ENCODE measurements around the gene TMED9.

TMED9 gene

GRCh38 chr5:177601577-177602457, 9.8 kb downstream of the TMED9 start:
- peaks cover 8% of the 10 kb centered on the region for H3K4me1 ChIP-seq (ENCODE audit: low read length)
- H4K20me1 ChIP-seq (ENCODE audit: insufficient read depth, low read length): no peaks in the 10 kb centered on the region
- H3F3A ChIP-seq (ENCODE audit: insufficient read depth, low read length): peaks cover 5% of the 10 kb centered on the region; the same call in 1 of the 2 replicates
- no peak for TF ChIP-seq EZH2 (optimal IDR thresholded peaks at IDR 0.05; ENCODE audit: low read depth, low read length)
- TF ChIP-seq CTCF (IDR thresholded peaks at IDR 0.05; ENCODE audit: low read length): 0 out of 2 replicates have a peak, but pooled peaks have one; percentile 4
- H3K4me2 ChIP-seq (ENCODE audit: low read depth, low read length): no peak overlapping the region
- H3K9me3 ChIP-seq (replicated peaks; ENCODE audit: insufficient read depth, low read length): no peaks in the 10 kb centered on the region
- H3K27me3 ChIP-seq (replicated peaks; ENCODE audit: insufficient read depth, low read length): no peaks in the 10 kb centered on the region
- H3K4me3 ChIP-seq (ENCODE audit: low read length): no peak overlapping the region
- no peak for DNase-seq
- H3K36me3 ChIP-seq (replicated peaks; ENCODE audit: insufficient read depth, low read length): no peaks in the 10 kb centered on the region
- H3K9me2 ChIP-seq (replicated peaks; ENCODE audit: insufficient read depth, low read length): no peaks in the 10 kb centered on the region
- H3K27ac ChIP-seq (ENCODE audit: low read length): no peak overlapping the region
- no peak overlapping the region for H2AFZ ChIP-seq (ENCODE audit: low read length)
- no peak overlapping the region for H3K9ac ChIP-seq (ENCODE audit: low read length)
- peaks cover 14% of the 10 kb centered on the region for H3K79me2 ChIP-seq (ENCODE audit: low read length)

- DNase-seq: no peak
- no peaks in the 10 kb centered on the region for H3K9me3 ChIP-seq (replicated peaks; ENCODE audit: insufficient read depth, low read length)
- no peak overlapping the region for H3K4me2 ChIP-seq (ENCODE audit: low read depth, low read length)
- peaks cover 14% of the 10 kb centered on the region for H3K79me2 ChIP-seq (ENCODE audit: low read length)
- H3K27me3 ChIP-seq (replicated peaks; ENCODE audit: insufficient read depth, low read length): no peaks in the 10 kb centered on the region
- no peak overlapping the region for H3K9ac ChIP-seq (ENCODE audit: low read length)
- TF ChIP-seq EZH2phosphoT487 (IDR thresholded peaks at IDR 0.05; ENCODE audit: low read length): no peak
- no peak for TF ChIP-seq CTCF (IDR thresholded peaks at IDR 0.05; ENCODE audit: low read length)
- TF ChIP-seq EZH2 (optimal IDR thresholded peaks at IDR 0.05; ENCODE audit: low read depth, low read length): no peak
- H3F3A ChIP-seq (ENCODE audit: insufficient read depth, low read length): peaks cover 5% of the 10 kb centered on the region; the same call in 1 of the 2 replicates
- H3K27ac ChIP-seq (ENCODE audit: low read length): no peak overlapping the region
- peaks cover 8% of the 10 kb centered on the region for H3K4me1 ChIP-seq (ENCODE audit: low read length)
- no peaks in the 10 kb centered on the region for H4K20me1 ChIP-seq (ENCODE audit: insufficient read depth, low read length)
- no peak overlapping the region for H2AFZ ChIP-seq (ENCODE audit: low read length)
- no peak overlapping the region for H3K4me3 ChIP-seq (ENCODE audit: low read length)
- no peaks in the 10 kb centered on the region for H3K9me2 ChIP-seq (replicated peaks; ENCODE audit: insufficient read depth, low read length)
- H3K36me3 ChIP-seq (replicated peaks; ENCODE audit: insufficient read depth, low read length): no peaks in the 10 kb centered on the region
Measured at GRCh38 chr5:177602458-177602830, 10.4 kb downstream of the TMED9 start.

DNA sequence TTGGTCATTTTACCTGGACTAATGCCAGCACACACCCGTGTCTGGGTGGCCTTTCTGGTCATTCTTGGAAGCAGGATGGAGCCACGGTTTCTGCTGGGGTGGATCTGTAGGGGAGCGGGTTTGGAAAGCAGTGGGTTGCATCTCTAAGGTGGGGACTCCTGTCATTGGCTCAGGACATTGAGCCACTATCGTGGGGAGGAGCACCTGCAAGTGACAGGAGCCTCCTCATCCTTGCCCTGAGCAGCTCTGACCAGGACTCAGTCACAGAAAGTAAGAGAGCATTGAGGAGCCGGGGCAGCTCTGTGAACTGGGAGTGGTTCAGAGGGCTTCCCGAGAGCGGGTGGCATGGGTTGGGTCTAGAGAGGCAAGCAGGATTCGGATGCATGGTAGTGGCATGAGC, 11.6 kb downstream of the TMED9 start:
- no peak for DNase-seq
- Histone ChIP-seq H3K4me3 (ENCODE audit: low read length) (no peak overlapping the region), H3K9me2 (replicated peaks; ENCODE audit: insufficient read depth, low read length) (no peaks in the 10 kb centered on the region), H3K9me3 (replicated peaks; ENCODE audit: insufficient read depth, low read length) (no peaks in the 10 kb centered on the region), H3K4me2 (ENCODE audit: low read depth, low read length) (no peak overlapping the region), H3K4me1 (ENCODE audit: low read length) (peaks cover 5% of the 10 kb centered on the region), H2AFZ (ENCODE audit: low read length) (no peak overlapping the region), H3K9ac (ENCODE audit: low read length) (no peak overlapping the region), H3K27me3 (replicated peaks; ENCODE audit: insufficient read depth, low read length) (no peaks in the 10 kb centered on the region), H3K27ac (ENCODE audit: low read length) (no peak overlapping the region), H3K36me3 (replicated peaks; ENCODE audit: insufficient read depth, low read length) (no peaks in the 10 kb centered on the region), H4K20me1 (ENCODE audit: insufficient read depth, low read length) (no peaks in the 10 kb centered on the region), H3F3A (ENCODE audit: insufficient read depth, low read length) (peaks cover under 1% of the 10 kb centered on the region; the same call in 1 of the 2 replicates), H3K79me2 (ENCODE audit: low read length) (peaks cover 14% of the 10 kb centered on the region)
- TF ChIP-seq EZH2phosphoT487 (IDR thresholded peaks at IDR 0.05; ENCODE audit: low read length) (no peak), EZH2 (optimal IDR thresholded peaks at IDR 0.05; ENCODE audit: low read depth, low read length) (no peak), CTCF (IDR thresholded peaks at IDR 0.05; ENCODE audit: low read length) (no peak)
